Erythroblast (primary cell): ENCODE results near the gene ACAP3.

Experiments
- GATA1 ChIP-seq: IDR thresholded peaks from 2 replicates; pipeline ENCODE4 v1.6.1; 2011; ENCODE audit warnings: low read depth, mild to moderate bottlenecking, control low read depth, low read length, moderate library complexity
- POLR2A ChIP-seq: IDR thresholded peaks from 2 replicates; pipeline ENCODE4 v1.6.1; 2011; ENCODE audit warnings: mild to moderate bottlenecking, low read length

DNA sequence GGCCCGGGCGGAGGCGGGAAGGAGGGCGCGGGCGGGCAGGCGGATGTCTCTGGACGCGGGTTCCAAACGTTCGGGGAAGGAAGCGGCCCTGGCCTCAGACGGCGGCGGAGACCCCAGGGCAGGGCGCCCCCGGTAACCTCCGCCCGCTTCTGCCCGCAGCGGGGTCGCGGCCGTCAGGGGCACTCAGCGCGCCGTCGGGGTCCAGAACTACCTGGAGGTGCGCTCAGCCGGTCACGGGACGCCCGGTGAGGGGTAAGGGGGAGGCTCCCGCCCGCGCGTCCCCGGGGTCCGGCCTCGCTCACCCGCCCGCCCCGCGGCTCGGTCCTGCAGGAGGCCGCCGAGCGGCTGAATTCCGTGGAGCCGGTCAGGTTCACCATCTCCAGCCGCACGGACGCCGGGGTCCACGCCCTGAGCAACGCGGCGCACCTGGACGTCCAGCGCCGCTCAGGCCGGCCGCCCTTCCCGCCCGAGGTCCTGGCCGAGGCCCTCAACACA lies 1.1 kb upstream of the ACAP3 start:
- no peak for TF ChIP-seq POLR2A
- TF ChIP-seq GATA1, result no peak
